ENCODE results near the gene RARB.

DNA sequence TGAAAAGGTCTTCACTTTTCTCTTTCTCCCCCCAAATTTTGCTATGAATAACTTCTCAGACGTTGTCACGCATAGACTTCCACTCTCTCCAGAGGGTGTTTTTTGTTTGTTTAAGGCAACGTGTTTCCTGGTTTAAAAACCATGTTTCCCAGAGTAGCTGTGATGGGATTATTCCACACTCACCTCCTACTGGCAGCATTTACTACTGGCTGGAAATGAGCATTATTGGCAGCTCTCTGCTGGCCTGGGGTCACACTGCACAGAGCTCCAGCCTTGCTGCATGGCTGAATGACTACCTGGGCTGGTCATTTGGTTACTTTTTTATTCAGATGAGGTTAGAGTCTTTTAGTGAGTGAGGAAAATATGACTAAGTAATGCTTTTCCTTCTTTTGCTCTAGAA lies 65.2 kb downstream of the RARB start:
- TF ChIP-seq BCL11A (tag by site-specific recombination; IDR thresholded peaks at IDR 0.05; ENCODE audit: low read depth): no peak
- TF ChIP-seq WT1 (tag by site-specific recombination; IDR thresholded peaks at IDR 0.05): no peak
- TF ChIP-seq ZNF785 (tag by site-specific recombination; IDR thresholded peaks at IDR 0.05): no peak
- TF ChIP-seq HOXC10 (CRISPR knock-in tag; IDR thresholded peaks at IDR 0.05): no peak
- TF ChIP-seq, protein P1, sequence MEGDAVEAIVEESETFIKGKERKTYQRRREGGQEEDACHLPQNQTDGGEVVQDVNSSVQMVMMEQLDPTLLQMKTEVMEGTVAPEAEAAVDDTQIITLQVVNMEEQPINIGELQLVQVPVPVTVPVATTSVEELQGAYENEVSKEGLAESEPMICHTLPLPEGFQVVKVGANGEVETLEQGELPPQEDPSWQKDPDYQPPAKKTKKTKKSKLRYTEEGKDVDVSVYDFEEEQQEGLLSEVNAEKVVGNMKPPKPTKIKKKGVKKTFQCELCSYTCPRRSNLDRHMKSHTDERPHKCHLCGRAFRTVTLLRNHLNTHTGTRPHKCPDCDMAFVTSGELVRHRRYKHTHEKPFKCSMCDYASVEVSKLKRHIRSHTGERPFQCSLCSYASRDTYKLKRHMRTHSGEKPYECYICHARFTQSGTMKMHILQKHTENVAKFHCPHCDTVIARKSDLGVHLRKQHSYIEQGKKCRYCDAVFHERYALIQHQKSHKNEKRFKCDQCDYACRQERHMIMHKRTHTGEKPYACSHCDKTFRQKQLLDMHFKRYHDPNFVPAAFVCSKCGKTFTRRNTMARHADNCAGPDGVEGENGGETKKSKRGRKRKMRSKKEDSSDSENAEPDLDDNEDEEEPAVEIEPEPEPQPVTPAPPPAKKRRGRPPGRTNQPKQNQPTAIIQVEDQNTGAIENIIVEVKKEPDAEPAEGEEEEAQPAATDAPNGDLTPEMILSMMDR (tag by site-specific recombination; IDR thresholded peaks at IDR 0.05): no peak
- no peak for TF ChIP-seq ZNF629 (tag by site-specific recombination; IDR thresholded peaks at IDR 0.05)
- TF ChIP-seq, protein P2, sequence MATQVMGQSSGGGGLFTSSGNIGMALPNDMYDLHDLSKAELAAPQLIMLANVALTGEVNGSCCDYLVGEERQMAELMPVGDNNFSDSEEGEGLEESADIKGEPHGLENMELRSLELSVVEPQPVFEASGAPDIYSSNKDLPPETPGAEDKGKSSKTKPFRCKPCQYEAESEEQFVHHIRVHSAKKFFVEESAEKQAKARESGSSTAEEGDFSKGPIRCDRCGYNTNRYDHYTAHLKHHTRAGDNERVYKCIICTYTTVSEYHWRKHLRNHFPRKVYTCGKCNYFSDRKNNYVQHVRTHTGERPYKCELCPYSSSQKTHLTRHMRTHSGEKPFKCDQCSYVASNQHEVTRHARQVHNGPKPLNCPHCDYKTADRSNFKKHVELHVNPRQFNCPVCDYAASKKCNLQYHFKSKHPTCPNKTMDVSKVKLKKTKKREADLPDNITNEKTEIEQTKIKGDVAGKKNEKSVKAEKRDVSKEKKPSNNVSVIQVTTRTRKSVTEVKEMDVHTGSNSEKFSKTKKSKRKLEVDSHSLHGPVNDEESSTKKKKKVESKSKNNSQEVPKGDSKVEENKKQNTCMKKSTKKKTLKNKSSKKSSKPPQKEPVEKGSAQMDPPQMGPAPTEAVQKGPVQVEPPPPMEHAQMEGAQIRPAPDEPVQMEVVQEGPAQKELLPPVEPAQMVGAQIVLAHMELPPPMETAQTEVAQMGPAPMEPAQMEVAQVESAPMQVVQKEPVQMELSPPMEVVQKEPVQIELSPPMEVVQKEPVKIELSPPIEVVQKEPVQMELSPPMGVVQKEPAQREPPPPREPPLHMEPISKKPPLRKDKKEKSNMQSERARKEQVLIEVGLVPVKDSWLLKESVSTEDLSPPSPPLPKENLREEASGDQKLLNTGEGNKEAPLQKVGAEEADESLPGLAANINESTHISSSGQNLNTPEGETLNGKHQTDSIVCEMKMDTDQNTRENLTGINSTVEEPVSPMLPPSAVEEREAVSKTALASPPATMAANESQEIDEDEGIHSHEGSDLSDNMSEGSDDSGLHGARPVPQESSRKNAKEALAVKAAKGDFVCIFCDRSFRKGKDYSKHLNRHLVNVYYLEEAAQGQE (tag by site-specific recombination; IDR thresholded peaks at IDR 0.05): no peak
- no peak for TF ChIP-seq MZF1 (tag by site-specific recombination; IDR thresholded peaks at IDR 0.05; ENCODE audit: borderline replicate concordance)
- TF ChIP-seq ZNF624 (tag by site-specific recombination; IDR thresholded peaks at IDR 0.05): no peak
- no peak for TF ChIP-seq REPIN1 (tag by site-specific recombination; IDR thresholded peaks at IDR 0.05; ENCODE audit: low read depth)
- no peak for TF ChIP-seq ZNF292 (tag by site-specific recombination; IDR thresholded peaks at IDR 0.05; ENCODE audit: borderline replicate concordance, low read depth)
- TF ChIP-seq, protein P3, sequence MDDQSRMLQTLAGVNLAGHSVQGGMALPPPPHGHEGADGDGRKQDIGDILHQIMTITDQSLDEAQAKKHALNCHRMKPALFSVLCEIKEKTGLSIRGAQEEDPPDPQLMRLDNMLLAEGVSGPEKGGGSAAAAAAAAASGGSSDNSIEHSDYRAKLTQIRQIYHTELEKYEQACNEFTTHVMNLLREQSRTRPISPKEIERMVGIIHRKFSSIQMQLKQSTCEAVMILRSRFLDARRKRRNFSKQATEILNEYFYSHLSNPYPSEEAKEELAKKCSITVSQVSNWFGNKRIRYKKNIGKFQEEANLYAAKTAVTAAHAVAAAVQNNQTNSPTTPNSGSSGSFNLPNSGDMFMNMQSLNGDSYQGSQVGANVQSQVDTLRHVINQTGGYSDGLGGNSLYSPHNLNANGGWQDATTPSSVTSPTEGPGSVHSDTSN (CRISPR knock-in tag; IDR thresholded peaks at IDR 0.05): no peak
- no peak for TF ChIP-seq ZNF707 (tag by site-specific recombination; IDR thresholded peaks at IDR 0.05)
